Measurements from ENCODE around the gene MAML2.

MAML2 gene

DNA sequence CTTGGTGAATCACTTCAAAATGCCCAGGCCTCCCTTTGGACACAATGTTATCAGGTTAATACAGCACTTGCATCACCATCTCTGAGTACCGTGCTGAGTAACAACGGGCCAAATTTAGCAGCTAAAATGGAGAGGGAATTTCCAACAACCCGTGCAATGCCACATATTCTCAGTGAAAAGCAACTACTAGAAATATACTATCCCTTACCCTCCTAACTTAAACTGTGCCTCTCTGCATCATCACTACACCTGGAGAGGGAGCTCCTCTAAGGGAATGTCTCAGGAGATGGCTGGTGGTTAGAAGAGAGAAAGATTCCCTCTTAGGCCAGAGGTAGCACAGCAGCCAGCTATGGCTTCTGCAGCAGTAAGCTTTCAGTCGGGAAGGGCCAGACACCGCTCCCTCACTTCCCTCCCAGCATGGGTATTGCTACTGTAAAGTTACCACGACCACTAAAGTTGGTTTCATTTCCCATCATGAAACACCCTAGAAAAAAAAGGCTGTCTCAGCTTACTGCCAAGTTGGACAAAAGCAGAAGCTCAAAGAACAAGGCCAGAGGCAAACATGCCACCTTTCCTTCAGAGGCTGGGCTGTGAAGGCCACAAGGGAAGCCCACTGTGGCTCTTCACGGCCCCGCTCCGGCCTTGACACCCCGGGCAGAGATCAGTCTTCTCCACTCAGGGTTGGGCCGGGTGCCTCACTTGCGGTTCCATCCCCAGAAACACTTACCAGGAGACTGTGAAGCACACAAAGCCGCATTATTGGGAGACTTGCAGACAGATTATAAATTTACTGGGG lies 3.9 kb downstream of the MAML2 start:
- WGBS: 82% methylated on average over 13 of the region's 13 CpGs
- H3K4me1 ChIP-seq (ENCODE audit: insufficient read depth, low read length): peaks cover 43% of the 10 kb centered on the region
- H3K27ac ChIP-seq (ENCODE audit: low read depth, low read length): no peak overlapping the region; the same call in 1 of the 2 replicates

DNA sequence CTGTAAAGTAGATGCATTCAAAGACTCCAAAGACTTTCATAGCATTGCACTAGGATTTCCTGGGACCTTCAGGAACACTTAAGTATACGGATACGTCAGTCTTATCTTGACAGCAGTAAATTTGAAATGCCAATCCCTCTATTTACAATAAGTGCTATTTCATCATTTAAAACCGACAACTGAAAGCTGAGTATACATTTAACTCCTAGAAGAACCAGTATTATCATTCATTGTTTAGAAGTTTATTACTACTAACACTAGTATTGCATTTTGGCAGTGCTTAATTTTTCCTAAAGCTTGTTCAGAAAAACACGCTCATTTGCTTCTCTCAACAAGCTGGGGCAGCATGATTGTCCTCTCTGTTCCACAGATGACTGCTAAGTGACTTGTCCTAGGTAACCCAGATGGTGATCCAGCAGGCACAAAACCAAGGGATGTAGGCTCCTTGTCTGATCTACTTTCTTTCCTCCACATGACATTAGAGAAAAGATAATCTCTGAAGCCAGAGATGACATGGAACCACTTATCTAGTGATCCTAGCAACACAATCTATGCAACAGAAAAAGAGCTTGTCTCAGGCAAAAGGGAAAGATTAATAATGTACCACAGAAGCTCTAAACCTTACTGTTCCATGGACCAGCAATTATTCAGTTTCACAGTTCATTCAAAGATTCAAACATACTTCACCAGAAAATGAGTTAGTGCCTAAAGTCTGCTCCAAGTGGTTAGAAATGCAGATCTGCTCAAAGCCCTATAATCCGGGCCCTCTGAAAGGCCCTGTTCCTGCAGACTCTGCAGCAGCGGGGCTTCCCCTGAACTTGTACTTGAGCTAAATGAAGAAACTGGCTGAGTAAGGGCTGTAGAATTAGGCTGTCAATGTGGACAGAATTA lies 5.2 kb downstream of the MAML2 start:
- no peak overlapping the region for H3K27ac ChIP-seq (ENCODE audit: low read depth, low read length)
- H3K9ac ChIP-seq (ENCODE audit: low read depth, low read length): no peak overlapping the region
- 81% methylated on average over 6 of the region's 6 CpGs for WGBS

More for the DNA sequence above, 3.9 kb downstream of the MAML2 start:
- Histone ChIP-seq H3K27me3 (ENCODE audit: insufficient read depth, low read length) (peaks cover 7% of the 10 kb centered on the region; the same call in 1 of the 2 replicates), H3K9me3 (ENCODE audit: insufficient read depth, low read depth, low read length) (no peaks in the 10 kb centered on the region), H3K9ac (ENCODE audit: low read depth, low read length) (no peak overlapping the region), H3K36me3 (ENCODE audit: insufficient read depth, low read length) (no peaks in the 10 kb centered on the region), H3K4me3 (ENCODE audit: low read length) (no peak overlapping the region)

DNA sequence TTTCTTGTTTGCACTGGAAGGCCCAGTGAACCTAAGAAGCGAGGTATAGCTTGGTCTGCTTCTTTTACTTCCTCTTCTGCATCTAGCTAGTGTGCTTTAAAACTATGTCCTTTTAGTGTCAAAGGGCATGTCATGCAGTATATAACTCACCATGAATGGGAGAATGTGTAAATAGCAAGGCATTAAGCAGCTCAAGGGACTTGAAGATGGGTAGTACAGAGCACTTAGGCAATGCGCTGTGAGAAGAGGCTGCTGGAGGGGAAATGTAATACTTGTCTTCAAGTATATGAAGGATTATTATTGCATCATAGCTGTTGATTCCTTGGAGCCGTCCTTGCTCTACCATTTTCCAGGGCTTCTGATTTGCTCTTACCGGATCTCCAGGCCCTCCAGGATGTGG lies 7.6 kb downstream of the MAML2 start:
- no peaks in the 10 kb centered on the region for H3K36me3 ChIP-seq (ENCODE audit: insufficient read depth, low read length)
- no peaks in the 10 kb centered on the region for H3K9me3 ChIP-seq (ENCODE audit: insufficient read depth, low read depth, low read length)
- WGBS: 89% methylated on average over 4 of the region's 4 CpGs
- H3K27ac ChIP-seq (ENCODE audit: low read depth, low read length): no peak overlapping the region
- no peaks in the 10 kb centered on the region for H3K27me3 ChIP-seq (ENCODE audit: insufficient read depth, low read length)
- H3K4me3 ChIP-seq (ENCODE audit: low read length): no peak overlapping the region
- H3K4me1 ChIP-seq (ENCODE audit: insufficient read depth, low read length): peaks cover 59% of the 10 kb centered on the region
- no peak overlapping the region for H3K9ac ChIP-seq (ENCODE audit: low read depth, low read length)

More for the DNA sequence above, 5.2 kb downstream of the MAML2 start:
- Histone ChIP-seq H3K27me3 (ENCODE audit: insufficient read depth, low read length) (peaks cover 7% of the 10 kb centered on the region; the same call in 1 of the 2 replicates), H3K4me1 (ENCODE audit: insufficient read depth, low read length) (peaks cover 56% of the 10 kb centered on the region), H3K9me3 (ENCODE audit: insufficient read depth, low read depth, low read length) (no peaks in the 10 kb centered on the region), H3K36me3 (ENCODE audit: insufficient read depth, low read length) (no peaks in the 10 kb centered on the region), H3K4me3 (ENCODE audit: low read length) (no peak overlapping the region)

DNA sequence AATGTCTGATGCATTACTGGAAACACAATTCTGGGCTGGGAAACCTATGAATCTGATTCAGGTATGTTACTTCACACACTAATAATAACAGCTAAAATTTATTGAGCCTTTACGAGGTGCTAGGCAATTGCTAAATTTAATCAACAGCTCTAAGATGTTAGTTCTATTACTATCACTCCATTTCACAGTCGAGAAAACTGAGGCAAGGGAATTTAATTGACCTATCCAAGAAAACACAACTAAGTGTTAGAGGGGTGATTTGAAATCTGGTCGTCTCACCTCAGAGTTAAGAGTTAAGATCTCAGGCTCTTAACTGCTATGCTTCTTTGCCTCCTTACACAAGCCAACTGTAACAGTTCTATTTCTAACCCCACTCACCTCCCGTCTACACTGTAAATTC lies 8.8 kb downstream of the MAML2 start:
- H3K9ac ChIP-seq (ENCODE audit: low read depth, low read length): no peak overlapping the region
- H3K4me1 ChIP-seq (ENCODE audit: insufficient read depth, low read length): peaks cover 65% of the 10 kb centered on the region
- WGBS: 87% methylated on average over 3 of the region's 4 CpGs
- no peak overlapping the region for H3K4me3 ChIP-seq (ENCODE audit: low read length)
- H3K9me3 ChIP-seq (ENCODE audit: insufficient read depth, low read depth, low read length): no peaks in the 10 kb centered on the region
- no peak overlapping the region for H3K27ac ChIP-seq (ENCODE audit: low read depth, low read length)
- H3K36me3 ChIP-seq (ENCODE audit: insufficient read depth, low read length): no peaks in the 10 kb centered on the region
- H3K27me3 ChIP-seq (ENCODE audit: insufficient read depth, low read length): no peaks in the 10 kb centered on the region

DNA sequence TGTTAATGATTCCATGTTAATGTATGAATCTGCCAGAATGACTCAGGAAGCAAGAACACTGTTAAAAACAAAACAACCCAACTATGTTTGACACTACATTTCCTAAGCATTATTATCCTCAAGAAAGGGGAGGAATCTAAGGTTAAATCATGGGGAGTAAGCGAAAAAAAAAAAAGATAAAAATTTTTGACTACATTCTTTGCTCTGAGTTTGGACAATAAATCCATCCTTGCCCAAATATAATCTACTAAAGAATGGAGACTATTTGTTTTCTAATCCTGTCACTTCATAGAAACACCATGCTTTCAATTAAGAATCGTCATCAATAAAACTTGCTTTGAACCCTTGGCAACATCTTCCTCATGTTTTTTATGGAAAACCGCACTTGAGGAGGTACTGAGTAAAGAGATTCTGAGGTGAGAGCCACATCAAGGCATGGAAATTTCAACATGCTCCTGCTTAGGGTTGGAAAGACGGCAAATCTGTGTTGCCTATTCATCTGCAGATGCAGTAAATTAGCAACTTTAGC lies 9.7 kb downstream of the MAML2 start:
- Histone ChIP-seq H3K9ac (ENCODE audit: low read depth, low read length) (no peak overlapping the region), H3K36me3 (ENCODE audit: insufficient read depth, low read length) (no peaks in the 10 kb centered on the region), H3K27me3 (ENCODE audit: insufficient read depth, low read length) (no peaks in the 10 kb centered on the region), H3K27ac (ENCODE audit: low read depth, low read length) (peak overlapping the region; percentile 54; the same call in 1 of the 2 replicates), H3K4me1 (ENCODE audit: insufficient read depth, low read length) (peaks cover 71% of the 10 kb centered on the region), H3K9me3 (ENCODE audit: insufficient read depth, low read depth, low read length) (no peaks in the 10 kb centered on the region), H3K4me3 (ENCODE audit: low read length) (no peak overlapping the region)
- 16% methylated on average over 3 of the region's 4 CpGs for WGBS

DNA sequence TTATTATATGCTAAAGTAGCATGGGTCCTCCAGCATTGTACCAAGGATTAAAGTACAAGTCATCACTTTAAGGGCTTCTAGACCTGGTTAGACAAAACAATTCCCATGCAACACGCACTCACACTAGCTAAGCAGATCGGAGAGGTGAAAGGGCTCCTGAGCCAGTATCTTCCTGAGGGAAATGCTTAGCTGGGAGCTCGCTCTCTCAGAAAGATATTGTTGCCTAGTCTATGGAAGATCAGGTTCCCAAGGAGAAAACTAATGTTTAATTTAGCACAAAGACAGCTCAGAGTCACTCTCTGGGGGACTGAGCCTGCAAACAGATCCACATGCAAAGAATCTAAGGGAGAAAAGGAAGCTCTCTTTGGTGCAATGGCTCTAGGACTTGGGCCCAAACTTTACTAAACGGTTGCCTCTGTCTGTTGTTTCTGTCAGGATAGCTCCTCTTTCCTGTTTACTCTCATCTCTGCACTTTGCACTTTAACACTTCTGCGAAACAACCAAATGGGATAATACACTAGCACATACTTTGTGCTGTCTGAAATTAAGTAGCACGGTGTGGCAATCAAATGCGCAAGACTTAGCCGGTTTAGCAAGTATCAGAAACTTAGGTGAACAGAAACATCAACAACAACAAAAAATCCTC lies 10.7 kb downstream of the MAML2 start:
- 67% methylated on average over 8 of the region's 8 CpGs for WGBS
- H3K4me1 ChIP-seq (ENCODE audit: insufficient read depth, low read length): peaks cover 63% of the 10 kb centered on the region
- H3K27me3 ChIP-seq (ENCODE audit: insufficient read depth, low read length): no peaks in the 10 kb centered on the region
- no peak overlapping the region for H3K9ac ChIP-seq (ENCODE audit: low read depth, low read length)
- H3K9me3 ChIP-seq (ENCODE audit: insufficient read depth, low read depth, low read length): no peaks in the 10 kb centered on the region
- no peaks in the 10 kb centered on the region for H3K36me3 ChIP-seq (ENCODE audit: insufficient read depth, low read length)
- peak overlapping the region; percentile 54 for H3K27ac ChIP-seq (ENCODE audit: low read depth, low read length)
- H3K4me3 ChIP-seq (ENCODE audit: low read length): no peak overlapping the region

DNA sequence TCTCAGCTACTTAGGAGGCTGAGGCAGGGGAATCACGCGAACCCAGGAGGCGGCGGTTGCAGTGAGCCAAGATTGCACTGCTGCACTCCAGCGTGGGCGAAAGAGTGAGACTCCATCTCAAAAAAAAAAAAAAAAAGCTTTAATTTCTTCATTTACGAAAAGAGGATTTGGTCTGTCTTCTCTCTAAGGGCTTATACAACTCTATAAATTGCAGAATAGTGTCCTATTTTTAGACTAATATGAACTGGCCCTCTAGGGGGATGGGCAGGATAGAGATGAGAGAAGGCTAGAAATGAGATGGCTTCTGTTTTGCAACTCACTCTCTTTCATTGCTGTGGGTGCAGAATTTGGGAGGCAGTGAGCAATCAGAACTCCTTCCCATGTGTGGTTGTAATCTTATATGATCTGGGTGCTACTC lies 11.3 kb downstream of the MAML2 start:
- no peaks in the 10 kb centered on the region for H3K27me3 ChIP-seq (ENCODE audit: insufficient read depth, low read length)
- peak overlapping the region; percentile 54; the same call in 1 of the 2 replicates for H3K27ac ChIP-seq (ENCODE audit: low read depth, low read length)
- H3K9ac ChIP-seq (ENCODE audit: low read depth, low read length): no peak overlapping the region
- H3K9me3 ChIP-seq (ENCODE audit: insufficient read depth, low read depth, low read length): no peaks in the 10 kb centered on the region
- H3K36me3 ChIP-seq (ENCODE audit: insufficient read depth, low read length): no peaks in the 10 kb centered on the region
- peaks cover 62% of the 10 kb centered on the region for H3K4me1 ChIP-seq (ENCODE audit: insufficient read depth, low read length)
- no peak overlapping the region for H3K4me3 ChIP-seq (ENCODE audit: low read length)
- WGBS: 95% methylated on average over 6 of the region's 7 CpGs

DNA sequence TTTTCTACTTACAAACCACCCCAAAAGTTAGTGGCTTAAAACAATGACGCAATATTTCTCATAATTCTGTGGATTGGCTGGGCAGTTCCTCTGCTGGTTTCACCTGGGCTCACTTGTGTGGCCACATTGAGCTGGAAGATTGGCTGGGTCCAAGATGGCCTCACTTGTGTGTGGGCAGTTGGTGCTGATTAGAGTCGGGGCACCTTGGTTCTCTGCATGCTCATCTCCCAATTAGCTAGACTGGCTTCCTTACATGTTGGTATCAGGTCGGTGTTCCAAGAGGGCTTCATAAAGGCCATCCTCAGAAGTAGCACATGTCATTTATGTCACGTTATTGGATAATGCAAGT lies 12.5 kb downstream of the MAML2 start:
- Histone ChIP-seq H3K36me3 (ENCODE audit: insufficient read depth, low read length) (no peaks in the 10 kb centered on the region), H3K9ac (ENCODE audit: low read depth, low read length) (no peak overlapping the region), H3K4me1 (ENCODE audit: insufficient read depth, low read length) (peaks cover 60% of the 10 kb centered on the region), H3K27ac (ENCODE audit: low read depth, low read length) (no peak overlapping the region), H3K4me3 (ENCODE audit: low read length) (no peak overlapping the region), H3K27me3 (ENCODE audit: insufficient read depth, low read length) (no peaks in the 10 kb centered on the region), H3K9me3 (ENCODE audit: insufficient read depth, low read depth, low read length) (no peaks in the 10 kb centered on the region)
- 96% methylated on average over 4 of the region's 4 CpGs for WGBS

DNA sequence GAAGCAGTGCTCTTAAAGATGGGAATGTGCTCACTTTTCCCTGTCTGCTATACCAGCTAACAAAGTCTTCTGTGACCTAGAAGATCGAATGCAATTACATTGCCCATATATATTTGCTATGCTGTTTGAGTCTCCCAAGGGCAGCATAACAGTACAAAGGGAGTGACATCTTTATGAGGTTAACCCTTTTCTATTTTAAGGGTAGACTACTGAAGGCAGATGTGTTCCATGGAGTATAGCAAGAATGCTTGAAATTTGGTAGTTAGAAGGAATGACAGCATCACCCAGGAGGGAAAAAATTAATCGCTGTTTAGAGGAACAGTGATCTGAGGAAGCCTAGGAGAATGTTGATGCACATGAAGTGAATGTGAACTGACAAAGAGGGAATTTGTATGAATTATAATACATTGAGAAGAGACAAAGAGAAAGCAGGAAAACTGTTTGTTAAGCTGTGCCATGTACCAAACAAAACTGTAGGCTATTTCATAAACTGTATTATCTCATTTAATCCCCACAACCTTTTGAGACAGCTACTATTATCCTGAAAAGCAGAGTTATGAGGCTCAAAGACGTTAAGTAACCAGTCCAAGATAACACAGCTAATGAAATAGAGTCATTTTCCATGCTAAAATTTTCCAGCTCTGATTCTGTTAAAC lies 13.0 kb downstream of the MAML2 start:
- H3K9ac ChIP-seq (ENCODE audit: low read depth, low read length): no peak overlapping the region
- H3K4me1 ChIP-seq (ENCODE audit: insufficient read depth, low read length): peaks cover 62% of the 10 kb centered on the region
- no peak overlapping the region for H3K4me3 ChIP-seq (ENCODE audit: low read length)
- no peaks in the 10 kb centered on the region for H3K36me3 ChIP-seq (ENCODE audit: insufficient read depth, low read length)
- H3K9me3 ChIP-seq (ENCODE audit: insufficient read depth, low read depth, low read length): no peaks in the 10 kb centered on the region
- 89% methylated on average over 3 of the region's 3 CpGs for WGBS
- H3K27ac ChIP-seq (ENCODE audit: low read depth, low read length): no peak overlapping the region
- no peaks in the 10 kb centered on the region for H3K27me3 ChIP-seq (ENCODE audit: insufficient read depth, low read length)

DNA sequence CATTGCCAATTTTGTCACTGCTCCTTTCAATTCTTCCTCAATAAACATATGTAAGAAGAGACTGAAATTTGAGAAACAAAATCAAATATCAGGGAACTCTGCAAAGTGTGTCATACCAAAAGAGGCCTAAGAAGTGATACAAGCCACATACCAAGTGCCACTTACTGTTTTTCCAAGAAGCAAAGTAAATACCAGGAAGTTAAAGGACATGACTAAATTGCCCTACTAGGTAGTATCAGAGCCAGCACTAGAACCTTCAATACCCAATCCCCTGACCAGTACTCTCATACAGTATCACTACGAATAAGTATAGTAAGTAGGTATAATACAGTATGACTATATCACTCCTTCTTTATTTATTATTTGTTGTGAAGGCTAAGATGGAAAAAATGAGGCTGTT lies 13.6 kb downstream of the MAML2 start:
- H3K4me3 ChIP-seq (ENCODE audit: low read length): no peak overlapping the region
- H3K4me1 ChIP-seq (ENCODE audit: insufficient read depth, low read length): peaks cover 68% of the 10 kb centered on the region
- H3K9ac ChIP-seq (ENCODE audit: low read depth, low read length): no peak overlapping the region
- no peaks in the 10 kb centered on the region for H3K9me3 ChIP-seq (ENCODE audit: insufficient read depth, low read depth, low read length)
- no peaks in the 10 kb centered on the region for H3K36me3 ChIP-seq (ENCODE audit: insufficient read depth, low read length)
- H3K27ac ChIP-seq (ENCODE audit: low read depth, low read length): no peak overlapping the region
- H3K27me3 ChIP-seq (ENCODE audit: insufficient read depth, low read length): no peaks in the 10 kb centered on the region
- no CpG with 5 or more reads among the region's 1 CpG for WGBS

All from HUES64 (cell line).